GM18868 (cell line): ENCODE results near the gene MYH10.

ENCODE experiments used
- ATAC-seq: cut with Tn5 transposase; IDR thresholded peaks from one replicate; pipeline ENCODE4 v1.9.1; 2021; ENCODE audit warnings: mild to moderate bottlenecking, moderate library complexity; ENCODE audit not compliant: unreplicated experiment

The MYH10 gene

DNA sequence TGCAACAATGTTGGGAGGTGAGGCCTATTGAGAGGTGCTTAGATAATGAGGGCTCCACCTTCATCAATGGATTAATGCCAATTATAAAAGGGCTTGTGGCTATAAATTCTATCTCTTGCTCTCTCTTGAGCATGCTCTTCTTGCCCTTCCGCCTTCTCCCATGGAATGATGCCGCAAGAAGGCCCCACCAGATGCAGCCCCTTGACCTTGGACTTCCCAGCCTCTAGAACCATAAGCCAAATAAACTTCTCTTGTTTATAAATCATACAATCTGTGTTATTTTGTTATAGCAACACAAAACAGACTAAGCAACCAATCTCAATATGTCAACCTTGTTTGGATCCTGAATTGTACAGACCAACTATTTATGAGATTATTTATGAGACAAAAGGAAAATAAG, 20.0 kb downstream of the MYH10 start:
- no peak for ATAC-seq

DNA sequence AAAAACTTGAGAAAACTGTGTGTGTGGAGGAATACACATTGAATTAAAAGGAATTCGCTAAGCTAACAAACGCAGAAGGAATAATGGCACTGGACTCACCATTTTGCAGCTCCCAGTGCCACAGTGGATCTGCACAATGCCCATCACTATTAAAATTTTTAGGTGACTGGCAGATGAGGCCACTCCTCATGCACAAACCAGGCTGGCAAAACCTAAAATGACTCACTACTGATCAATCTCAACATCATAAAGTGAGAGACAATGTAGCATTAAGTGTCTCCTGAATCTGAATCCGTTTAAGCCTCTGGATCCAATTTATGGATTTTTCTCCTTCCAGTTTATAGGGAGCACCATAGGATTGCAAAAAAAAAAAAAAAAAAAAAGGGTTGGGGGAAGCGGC, 20.6 kb downstream of the MYH10 start:
- no peak for ATAC-seq

GRCh38 chr17:8608001-8608400, 22.5 kb downstream of the MYH10 start:
- ATAC-seq, result no peak

GRCh38 chr17:8606401-8606800, 24.1 kb downstream of the MYH10 start:
- no peak for ATAC-seq

- ATAC-seq, result no peak
Measured at GRCh38 chr17:8602679-8603078, 27.8 kb downstream of the MYH10 start.

GRCh38 chr17:8599351-8600011, 31.0 kb downstream of the MYH10 start:
- no peak for ATAC-seq

- no peak for ATAC-seq
Measured at GRCh38 chr17:8598913-8599312, 31.6 kb downstream of the MYH10 start.

GRCh38 chr17:8593830-8594229, 36.7 kb downstream of the MYH10 start:
- ATAC-seq, result no peak

GRCh38 chr17:8593276-8593675, 37.2 kb downstream of the MYH10 start:
- ATAC-seq, result no peak

GRCh38 chr17:8588877-8589554, 41.5 kb downstream of the MYH10 start:
- no peak for ATAC-seq

- no peak for ATAC-seq
Measured at GRCh38 chr17:8586766-8587165, 43.8 kb downstream of the MYH10 start.

DNA sequence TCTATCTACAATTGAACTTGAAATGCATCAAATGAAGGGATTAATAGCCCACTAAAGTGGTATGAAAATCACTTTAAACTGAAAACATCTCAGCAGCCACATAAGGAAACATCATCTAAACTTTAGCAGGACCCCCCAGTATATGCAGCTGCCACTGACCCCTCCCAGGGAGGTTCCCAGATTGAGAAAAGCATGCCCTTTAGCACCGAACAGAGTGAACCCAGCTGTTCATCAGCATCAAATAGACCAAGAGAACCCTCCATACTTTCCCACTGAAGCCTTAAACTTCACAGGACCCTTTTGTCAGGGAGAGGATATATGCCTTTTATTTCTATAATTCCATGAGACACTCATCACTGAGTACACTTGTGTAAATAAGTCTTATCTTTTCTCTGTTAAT, 44.6 kb downstream of the MYH10 start:
- no peak for ATAC-seq

DNA sequence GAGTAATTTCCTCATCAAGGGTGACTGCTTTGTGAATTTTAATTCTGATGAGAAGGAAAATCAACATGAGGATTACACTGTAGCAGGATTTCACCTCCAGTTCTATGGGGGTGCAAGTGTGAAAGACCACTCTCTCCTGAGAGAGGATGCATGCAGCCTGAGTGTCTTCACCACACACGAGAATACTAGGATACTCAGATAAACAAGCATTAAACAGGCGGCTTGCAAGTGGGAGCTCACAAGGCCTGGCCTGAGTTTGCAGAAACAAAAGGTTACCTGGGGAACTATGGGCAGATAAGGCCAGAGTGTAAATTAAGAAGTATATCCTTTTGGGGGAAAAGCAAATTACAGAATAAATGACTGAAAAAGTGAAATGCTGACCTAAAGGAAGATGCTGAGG, 46.6 kb downstream of the MYH10 start:
- no peak for ATAC-seq

- no peak for ATAC-seq
Measured at GRCh38 chr17:8580952-8581658, 49.4 kb downstream of the MYH10 start.

- ATAC-seq, result no peak
Measured at GRCh38 chr17:8577868-8578267, 52.7 kb downstream of the MYH10 start.

DNA sequence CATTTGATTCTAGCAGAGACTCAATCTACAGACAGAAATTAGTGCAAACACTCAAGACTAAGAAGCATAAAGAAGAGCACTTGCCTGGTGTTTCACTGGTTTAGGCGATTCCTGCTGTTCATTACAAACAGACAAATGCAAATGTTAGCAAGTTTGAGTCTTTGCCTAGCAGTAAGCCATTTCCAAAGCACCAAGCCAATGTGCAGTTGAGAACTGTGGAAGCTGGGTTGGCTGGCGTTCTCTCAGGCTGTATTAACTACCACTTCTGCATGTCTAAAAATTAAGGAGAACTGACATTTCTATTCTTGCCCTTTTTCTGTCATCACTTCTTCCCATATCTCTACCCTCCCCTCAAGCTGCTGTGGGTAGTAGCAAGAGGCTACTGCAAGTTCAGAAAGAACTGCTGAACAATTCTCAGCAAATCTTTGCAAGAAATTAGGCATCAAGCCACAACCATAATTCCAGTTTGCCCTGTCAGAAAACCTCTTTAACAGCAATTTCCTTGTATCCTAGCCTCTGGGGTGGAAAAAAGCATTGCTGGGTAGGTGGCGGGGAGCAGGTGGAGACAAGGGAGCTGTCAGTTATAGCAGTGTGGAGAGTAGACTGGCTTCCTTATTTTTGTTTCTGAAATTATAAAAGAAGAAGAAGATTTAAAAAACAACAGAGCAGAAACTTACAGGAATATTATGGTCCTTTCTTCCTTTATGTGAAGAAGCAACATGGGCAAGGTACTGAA, 53.8 kb downstream of the MYH10 start:
- ATAC-seq, result no peak

DNA sequence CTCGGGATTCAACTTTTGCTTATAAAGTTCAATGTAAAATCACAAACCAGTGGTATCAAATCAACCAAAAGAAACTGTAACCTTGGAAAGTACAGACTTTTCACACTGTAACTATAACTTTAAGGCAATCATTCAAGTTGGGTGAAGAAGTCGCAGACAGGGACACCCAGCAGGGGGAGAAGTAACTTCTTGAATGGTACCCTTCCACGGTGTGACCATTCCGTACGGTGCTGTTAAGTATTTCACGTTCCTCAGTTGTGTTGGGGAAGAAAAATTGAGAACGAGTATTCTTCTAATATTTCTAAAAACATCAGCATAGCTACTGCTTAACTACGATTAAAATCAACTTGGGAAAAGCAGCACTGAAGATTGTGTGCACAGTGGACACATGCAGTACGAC, 55.8 kb downstream of the MYH10 start:
- ATAC-seq, result no peak

- ATAC-seq, result no peak
Measured at GRCh38 chr17:8572764-8573163, 57.8 kb downstream of the MYH10 start.

GRCh38 chr17:8563981-8564602, 66.4 kb downstream of the MYH10 start:
- ATAC-seq, result no peak

DNA sequence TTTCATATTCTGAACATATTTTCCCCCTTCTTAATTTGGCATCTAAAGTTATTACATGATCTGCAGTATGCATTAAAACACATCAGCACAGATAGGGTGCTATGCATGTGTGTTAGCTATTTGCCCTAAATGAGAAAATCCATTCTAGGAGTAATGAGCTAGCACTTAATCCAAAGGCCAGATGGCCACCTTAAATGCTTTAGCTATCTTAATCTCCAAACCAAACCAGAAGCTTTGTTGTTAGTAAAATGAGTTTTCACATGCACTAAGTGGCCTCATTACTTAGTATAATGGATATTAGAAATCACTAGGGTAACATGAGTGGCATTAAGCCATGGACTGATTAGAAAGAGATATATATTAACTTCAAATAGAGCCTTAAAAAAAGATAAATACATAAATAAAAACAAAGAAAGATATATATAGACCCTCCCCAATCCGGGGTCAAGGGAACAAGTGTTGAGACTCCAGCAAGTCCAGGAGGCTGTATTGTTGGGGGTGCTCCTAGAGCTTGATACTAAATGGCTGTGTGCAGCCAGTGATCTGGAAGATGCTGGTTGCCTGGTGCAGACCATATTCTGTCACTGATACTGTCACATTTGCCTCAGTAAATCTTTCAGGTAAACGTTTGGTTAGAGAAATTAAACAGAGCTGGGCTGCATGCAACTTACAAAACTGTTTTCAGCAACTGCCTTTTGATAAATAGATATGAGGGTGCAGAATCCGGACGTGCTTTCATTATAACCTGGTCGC, 67.3 kb downstream of the MYH10 start:
- ATAC-seq, result no peak
